Upper lobe of left lung (tissue), 6 donors: ENCODE measurements around the gene ACBD6. TPM values are rescaled to one million over a fixed set of nuclear protein-coding genes. Genes with fewer than 3 reads are reported as not detected.

ENCODE experiments used
- ATAC-seq, 2 donors: fragments of 200-7000 bp; cut with Tn5 transposase; one replicate each; pipeline ENCODE4 v1.9.1; 2022; ENCODE audit warnings: mild to moderate bottlenecking in 2 of 2, moderate library complexity in 2 of 2; ENCODE audit not compliant: low FRiP score in 2 of 2
- DNase-seq, 2 donors: peaks; one replicate each; pipeline ENCODE4 v3.0.0-alpha.2; 2019 to 2020
- H3K27ac ChIP-seq, 4 donors: fragments of 200-600 bp; sonication (generic); one replicate each; pipeline ENCODE4 v1.5.1; 2016 to 2019
- H3K27me3 ChIP-seq, 4 donors: fragments of 200-600 bp; sonication (generic); one replicate each; pipeline ENCODE4 v1.5.1; 2017 to 2019
- H3K36me3 ChIP-seq, 4 donors: fragments of 200-600 bp; sonication (generic); one replicate each; pipeline ENCODE4 v1.5.1; 2016 to 2019
- H3K4me1 ChIP-seq, 4 donors: fragments of 200-600 bp; sonication (generic); one replicate each; pipeline ENCODE4 v1.5.1; 2018 to 2019
- H3K4me3 ChIP-seq, 4 donors: fragments of 200-600 bp; sonication (generic); one replicate each; pipeline ENCODE4 v1.5.1; 2017 to 2019; ENCODE audit warnings: mild to moderate bottlenecking in 2 of 4, moderate library complexity in 1 of 4
- H3K9me3 ChIP-seq, 4 donors: fragments of 200-600 bp; sonication (generic); one replicate each; pipeline ENCODE4 v1.5.1; 2018 to 2019
- EP300 ChIP-seq, 4 donors: sonication (generic); formaldehyde crosslinking; IDR thresholded peaks; one replicate each; pipeline ENCODE4 v1.5.1; 2017; ENCODE audit warnings: antibody characterized with exemption in 4 of 4, control low read depth in 2 of 4
- POLR2A ChIP-seq, 4 donors: fragments of 450-650 bp; IDR thresholded peaks; one replicate each; pipeline ENCODE4 v1.5.1; 2016 to 2017; ENCODE audit warnings: antibody characterized with exemption in 4 of 4, mild to moderate bottlenecking in 2 of 4
- POLR2AphosphoS5 ChIP-seq, 2 donors: sonication (generic); formaldehyde crosslinking; IDR thresholded peaks; one replicate each; pipeline ENCODE4 v1.5.1; 2017; ENCODE audit warnings: antibody characterized with exemption in 2 of 2
- WGBS, 2 donors: methylation state at CpG; one replicate each; pipeline ENCODE4 v1.1.5; 2017 to 2018; 5-methylcytosine and 5-hydroxymethylcytosine counted together
- total RNA-seq, 6 donors: library from RNA; depleted of rRNA in 4 of 6; stranded (reverse); fragments of >200 nt in 4 of 6; gene quantifications; one replicate each; pipeline versions ENCODE4 v1.1.0 to v1.2.1, GENCODE V29; 2016 to 2021
- TF ChIP-seq, protein P1 (sequence below), 6 experiments: fragments of 450-650 bp in 4 of 6; fragments of 200-600 bp in 2 of 6; sonication (generic) in 2 of 6; IDR thresholded peaks; one replicate each; pipeline ENCODE4 v1.5.1; 2016 to 2019; ENCODE audit warnings: antibody characterized with exemption in 6 of 6
- donor health status: DM: no; HTN: no; CAD: no; lungs with moderate emphysema.
- donor health status: DM: no; HTN: yes; CAD: no; lungs with severe emphysema.

ACBD6 gene
- total RNA-seq, 6 donors from 2014 or later: 24.9 to 72.3 (median 51.5) TPM

GRCh38 chr1:180264595-180264994 lies 237.8 kb downstream of the ACBD6 start:
- Histone ChIP-seq H3K36me3 (no peaks in the 10 kb centered on the region), H3K4me3 (no peak overlapping the region), H3K4me1 (no peaks in the 10 kb centered on the region), H3K27ac (no peak overlapping the region), H3K9me3 (no peaks in the 10 kb centered on the region), H3K27me3 (peaks cover 0 to 11% (median 2%) of the 10 kb centered on the region in 4 donors)
- 48 to 53% methylated on average over 2 of the region's 2 CpGs for WGBS, 2 donors
- TF ChIP-seq, protein P1, sequence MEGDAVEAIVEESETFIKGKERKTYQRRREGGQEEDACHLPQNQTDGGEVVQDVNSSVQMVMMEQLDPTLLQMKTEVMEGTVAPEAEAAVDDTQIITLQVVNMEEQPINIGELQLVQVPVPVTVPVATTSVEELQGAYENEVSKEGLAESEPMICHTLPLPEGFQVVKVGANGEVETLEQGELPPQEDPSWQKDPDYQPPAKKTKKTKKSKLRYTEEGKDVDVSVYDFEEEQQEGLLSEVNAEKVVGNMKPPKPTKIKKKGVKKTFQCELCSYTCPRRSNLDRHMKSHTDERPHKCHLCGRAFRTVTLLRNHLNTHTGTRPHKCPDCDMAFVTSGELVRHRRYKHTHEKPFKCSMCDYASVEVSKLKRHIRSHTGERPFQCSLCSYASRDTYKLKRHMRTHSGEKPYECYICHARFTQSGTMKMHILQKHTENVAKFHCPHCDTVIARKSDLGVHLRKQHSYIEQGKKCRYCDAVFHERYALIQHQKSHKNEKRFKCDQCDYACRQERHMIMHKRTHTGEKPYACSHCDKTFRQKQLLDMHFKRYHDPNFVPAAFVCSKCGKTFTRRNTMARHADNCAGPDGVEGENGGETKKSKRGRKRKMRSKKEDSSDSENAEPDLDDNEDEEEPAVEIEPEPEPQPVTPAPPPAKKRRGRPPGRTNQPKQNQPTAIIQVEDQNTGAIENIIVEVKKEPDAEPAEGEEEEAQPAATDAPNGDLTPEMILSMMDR (IDR thresholded peaks at IDR 0.05): no peak
- TF ChIP-seq POLR2AphosphoS5 (IDR thresholded peaks at IDR 0.05): no peak
- no peak for TF ChIP-seq POLR2A (IDR thresholded peaks at IDR 0.05)
- no peak for TF ChIP-seq EP300 (IDR thresholded peaks at IDR 0.05)
- ATAC-seq (no peak), DNase-seq (no peak)

- no peak for TF ChIP-seq POLR2A (IDR thresholded peaks at IDR 0.05)
- no peak for TF ChIP-seq EP300 (IDR thresholded peaks at IDR 0.05)
- no peak for TF ChIP-seq POLR2AphosphoS5 (IDR thresholded peaks at IDR 0.05)
- TF ChIP-seq, protein P1 (IDR thresholded peaks at IDR 0.05): no peak
- 65 to 67% methylated on average over 7 to 12 of the region's 12 CpGs for WGBS, 2 donors
Measured at GRCh38 chr1:180262628-180263488, 239.5 kb downstream of the ACBD6 start.

DNA sequence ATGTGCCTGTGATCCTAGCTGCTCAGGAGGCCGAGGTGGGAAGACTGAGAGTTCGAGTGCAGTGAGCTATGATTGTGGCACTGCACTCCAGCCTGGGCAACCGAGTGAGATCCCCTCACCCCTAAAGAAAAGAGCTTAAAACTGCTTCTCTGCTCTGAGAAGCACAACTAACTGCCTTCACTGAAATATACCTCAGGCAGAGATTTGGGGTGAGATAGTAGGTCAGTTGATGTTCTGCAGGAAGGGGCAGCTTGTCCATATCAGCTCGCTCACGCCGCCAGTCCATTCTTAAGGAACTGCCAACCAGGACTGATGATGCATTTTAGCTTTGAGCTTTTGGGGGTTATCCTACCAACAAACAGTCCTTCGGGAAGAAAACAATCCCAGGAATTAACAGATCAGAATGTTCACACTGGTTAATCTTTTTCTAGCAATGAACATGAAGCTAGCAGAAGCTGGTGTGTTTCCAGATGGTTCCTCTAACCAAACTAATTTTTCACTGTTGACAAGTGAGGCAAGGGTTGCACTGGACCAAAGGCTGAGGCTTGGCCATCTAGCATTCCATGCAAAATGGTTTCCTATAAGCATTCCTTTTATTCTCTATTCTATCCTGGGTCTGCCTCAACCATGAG lies 240.7 kb downstream of the ACBD6 start:
- Histone ChIP-seq H3K4me3 (no peak overlapping the region), H3K4me1 (no peaks in the 10 kb centered on the region), H3K27ac (no peak overlapping the region), H3K9me3 (no peaks in the 10 kb centered on the region), H3K27me3 (peaks cover 0 to 24% (median 8%) of the 10 kb centered on the region in 4 donors), H3K36me3 (no peaks in the 10 kb centered on the region)
- ATAC-seq (no peak), DNase-seq (no peak)
- TF ChIP-seq, protein P1 (IDR thresholded peaks at IDR 0.05): no peak
- TF ChIP-seq EP300 (IDR thresholded peaks at IDR 0.05) (no peak), POLR2AphosphoS5 (IDR thresholded peaks at IDR 0.05) (no peak), POLR2A (IDR thresholded peaks at IDR 0.05) (no peak)
- 69 to 85% methylated on average over 7 of the region's 7 CpGs for WGBS, 2 donors

More at GRCh38 chr1:180262628-180263488, 239.5 kb downstream of the ACBD6 start:
- Histone ChIP-seq H3K4me1 (no peaks in the 10 kb centered on the region), H3K27me3 (peaks cover 0 to 19% (median 6%) of the 10 kb centered on the region in 4 donors), H3K36me3 (no peaks in the 10 kb centered on the region), H3K9me3 (no peaks in the 10 kb centered on the region), H3K27ac (no peak overlapping the region), H3K4me3 (no peak overlapping the region)
- no peak for ATAC-seq
- no peak for DNase-seq

DNA sequence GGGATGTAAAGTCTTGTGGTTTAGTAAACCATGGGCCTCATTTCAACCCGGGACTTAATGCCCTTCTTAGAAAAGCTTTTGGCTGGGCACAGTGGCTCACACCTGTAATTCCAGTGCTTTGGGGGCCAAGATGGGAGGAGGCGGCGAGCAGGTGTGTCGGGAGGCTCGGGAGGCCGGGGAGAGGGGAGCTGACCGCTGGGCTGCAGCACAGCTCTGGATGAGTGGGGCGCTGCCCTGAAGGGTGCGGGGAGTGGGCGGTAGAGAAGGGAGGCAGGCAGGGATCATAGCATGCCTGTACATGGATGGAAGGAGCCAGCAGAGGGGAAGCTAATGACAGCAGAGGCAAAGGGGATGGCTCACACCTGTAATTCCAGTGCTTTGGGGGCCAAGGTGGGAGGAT lies 241.3 kb downstream of the ACBD6 start:
- no peak overlapping the region for H3K27ac ChIP-seq
- peaks cover 0 to 27% (median 10%) of the 10 kb centered on the region in 4 donors for H3K27me3 ChIP-seq
- H3K36me3 ChIP-seq: no peaks in the 10 kb centered on the region
- H3K4me3 ChIP-seq: no peak overlapping the region
- WGBS, 2 donors: 79 to 87% methylated on average over 9 to 10 of the region's 10 CpGs
- no peak for ATAC-seq
- H3K9me3 ChIP-seq: no peaks in the 10 kb centered on the region
- TF ChIP-seq POLR2AphosphoS5 (IDR thresholded peaks at IDR 0.05) (no peak), EP300 (IDR thresholded peaks at IDR 0.05) (no peak), POLR2A (IDR thresholded peaks at IDR 0.05) (no peak)
- TF ChIP-seq, protein P1 (IDR thresholded peaks at IDR 0.05): no peak
- no peaks in the 10 kb centered on the region for H3K4me1 ChIP-seq
- DNase-seq: no peak
